Stimulated activated CD4-positive, alpha-beta T cell treated with anti-CD3 and anti-CD28 coated beads, Interleukin-12 subunit alpha, Interleukin-12 subunit beta, amount 100 ng/mL, for 4 hours (primary cell): ENCODE measurements around the gene KCNIP1.

ENCODE experiments used
- DNase-seq: peaks from one replicate; pipeline ENCODE4 v3.0.0-alpha.2; 2020

Gene KCNIP1

GRCh38 chr5:170483701-170484458 lies 19.9 kb upstream of the KCNIP1 start:
- no peak for DNase-seq

- no peak for DNase-seq
These were observed 19.4 kb upstream of the KCNIP1 start for GRCh38 chr5:170484459-170484831.

- no peak for DNase-seq
These were observed 18.8 kb upstream of the KCNIP1 start for GRCh38 chr5:170484847-170485615.

- DNase-seq: no peak
These were observed 18.3 kb upstream of the KCNIP1 start for GRCh38 chr5:170485616-170485911.

GRCh38 chr5:170486371-170486770 lies 17.4 kb upstream of the KCNIP1 start:
- no peak for DNase-seq

GRCh38 chr5:170488570-170488969 lies 15.2 kb upstream of the KCNIP1 start:
- DNase-seq: no peak

GRCh38 chr5:170489199-170489598 lies 14.6 kb upstream of the KCNIP1 start:
- no peak for DNase-seq

GRCh38 chr5:170490381-170490780 lies 13.4 kb upstream of the KCNIP1 start:
- DNase-seq: no peak

- no peak for DNase-seq
These were observed 12.3 kb upstream of the KCNIP1 start for GRCh38 chr5:170491479-170491878.

- no peak for DNase-seq
These were observed 10.6 kb upstream of the KCNIP1 start for GRCh38 chr5:170493028-170493820.

- DNase-seq: no peak
These were observed 9.8 kb upstream of the KCNIP1 start for GRCh38 chr5:170494041-170494440.

- no peak for DNase-seq
These were observed 7.8 kb upstream of the KCNIP1 start for GRCh38 chr5:170495825-170496661.

GRCh38 chr5:170496662-170497028 lies 7.2 kb upstream of the KCNIP1 start:
- no peak for DNase-seq

- no peak for DNase-seq
These were observed 6.3 kb upstream of the KCNIP1 start for GRCh38 chr5:170497311-170498038.

GRCh38 chr5:170498811-170499351 lies 4.9 kb upstream of the KCNIP1 start:
- no peak for DNase-seq

- no peak for DNase-seq
These were observed 4.2 kb upstream of the KCNIP1 start for GRCh38 chr5:170499621-170500020.

- DNase-seq: no peak
These were observed 2.5 kb upstream of the KCNIP1 start for GRCh38 chr5:170501361-170501760.

- no peak for DNase-seq
These were observed 1.9 kb upstream of the KCNIP1 start for GRCh38 chr5:170501931-170502330.

- no peak for DNase-seq
These were observed 921 bp downstream of the KCNIP1 start for GRCh38 chr5:170504616-170505266.

GRCh38 chr5:170508036-170508435 lies 4.2 kb downstream of the KCNIP1 start:
- no peak for DNase-seq

- no peak for DNase-seq
These were observed 5.0 kb downstream of the KCNIP1 start for GRCh38 chr5:170508660-170509347.
